Esophagus (tissue), 2 donors: ENCODE results near the gene LAP3. TPM values are rescaled to one million over a fixed set of nuclear protein-coding genes. Genes with fewer than 3 reads are reported as not detected.
A peak's percentile ranks its signal among the peaks of the same experiment; 100 is the strongest.

ENCODE experiments used
- H3K27ac ChIP-seq, 2 donors: one replicate each; pipeline ENCODE4 v1.5.1; 2013; ENCODE audit warnings: low read depth in 2 of 2, mild to moderate bottlenecking in 2 of 2, inconsistent platforms in 1 of 2, low read length in 1 of 2, moderate library complexity in 1 of 2
- H3K27me3 ChIP-seq, 2 donors: one replicate each; pipeline ENCODE4 v1.6.1; 2013; ENCODE audit warnings: low read length in 2 of 2, control low read depth in 1 of 2, mild to moderate bottlenecking in 1 of 2; ENCODE audit not compliant: insufficient read depth in 2 of 2, control insufficient read depth in 1 of 2
- H3K36me3 ChIP-seq, 2 donors: one replicate each; pipeline ENCODE4 v1.6.1; 2013; ENCODE audit warnings: low read length in 1 of 2; ENCODE audit not compliant: control insufficient read depth in 2 of 2, insufficient read depth in 2 of 2
- H3K4me1 ChIP-seq, 2 donors: one replicate each; pipeline ENCODE4 v1.6.1; 2013; ENCODE audit warnings: low read length in 1 of 2; ENCODE audit not compliant: control insufficient read depth in 2 of 2, insufficient read depth in 2 of 2
- H3K4me3 ChIP-seq, 2 donors: one replicate each; pipeline ENCODE4 v1.5.1; 2013; ENCODE audit warnings: low read length in 2 of 2, mild to moderate bottlenecking in 2 of 2, low read depth in 1 of 2, moderate library complexity in 1 of 2
- H3K9me3 ChIP-seq, 2 donors: one replicate each; pipeline ENCODE4 v1.6.1; 2013; ENCODE audit warnings: mild to moderate bottlenecking in 2 of 2, low read depth in 1 of 2, low read length in 1 of 2, moderate library complexity in 1 of 2; ENCODE audit not compliant: control insufficient read depth in 2 of 2, insufficient read depth in 1 of 2
- WGBS, 2 donors: extraction: QIAGEN DNeasy Blood & Tissue Kit; methylation state at CpG; one replicate each; pipeline ENCODE4 v1.1.7; 2013; 5-methylcytosine and 5-hydroxymethylcytosine counted together
- polyA plus RNA-seq, 2 donors: library from polyadenylated mRNA; stranded (reverse); fragments of 200-250 nt; gene quantifications; one replicate each; pipeline ENCODE4 v1.2.3, GENCODE V29; 2013
- donor health status: healthy with polysubstance abuse.
- donor health status: Bipolar disorder and iron deficiency.

LAP3 gene
- polyA plus RNA-seq, 2 donors = 8.2 to 29.8 TPM

- H3K4me3 ChIP-seq = no peak overlapping the region
- no peaks in the 10 kb centered on the region for H3K27me3 ChIP-seq
- H3K36me3 ChIP-seq = peaks cover 3 to 15% of the 10 kb centered on the region in 2 donors
- H3K4me1 ChIP-seq = no peaks in the 10 kb centered on the region
- H3K9me3 ChIP-seq = no peaks in the 10 kb centered on the region
- WGBS, 2 donors = 68 to 70% methylated on average over 3 of the region's 3 CpGs
- H3K27ac ChIP-seq = no peak overlapping the region
These were observed 28.2 kb downstream of the LAP3 start for GRCh38 chr4:17605236-17605635.

DNA sequence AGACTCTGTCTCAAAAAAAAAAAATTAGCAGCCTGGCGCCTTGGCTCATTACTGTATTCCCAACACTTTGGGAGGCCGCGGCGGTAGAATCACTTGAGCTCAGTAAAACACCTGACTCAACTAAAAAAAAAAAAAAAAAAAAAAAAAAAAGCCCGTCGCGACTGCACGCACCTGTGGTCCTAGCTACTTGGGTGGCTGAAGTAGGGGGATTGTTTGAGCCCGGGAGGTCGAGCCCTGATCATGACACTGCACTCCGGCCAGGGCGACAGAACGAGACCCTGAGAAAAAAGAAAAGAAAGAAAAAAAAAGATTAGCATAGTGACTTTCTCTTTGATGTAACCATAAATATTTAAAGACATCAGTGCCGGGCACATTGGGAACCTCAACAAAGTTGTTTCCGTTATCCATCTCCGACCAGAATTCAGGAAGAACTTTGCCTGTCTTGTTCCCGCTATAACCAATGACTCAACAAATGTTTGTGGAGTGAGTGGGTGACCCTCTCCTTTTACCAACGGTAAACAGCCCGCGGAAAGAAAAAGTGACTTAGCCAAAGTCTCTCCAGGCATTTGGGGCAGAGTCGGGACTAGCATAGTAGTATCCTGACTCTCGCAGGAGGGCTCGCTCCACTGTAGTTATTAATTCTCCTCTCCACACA, 36.9 kb downstream of the LAP3 start:
- H3K9me3 ChIP-seq = no peaks in the 10 kb centered on the region
- peaks cover 0 to 5% of the 10 kb centered on the region in 2 donors for H3K36me3 ChIP-seq
- H3K27ac ChIP-seq = peak overlapping the region; percentile 59 to 72
- H3K4me3 ChIP-seq = peak overlapping the region; percentile 75 to 99
- peaks cover 7 to 9% of the 10 kb centered on the region in 2 donors for H3K4me1 ChIP-seq
- no peaks in the 10 kb centered on the region for H3K27me3 ChIP-seq
- WGBS, 2 donors = 1 to 3% methylated on average over 23 of the region's 23 CpGs

DNA sequence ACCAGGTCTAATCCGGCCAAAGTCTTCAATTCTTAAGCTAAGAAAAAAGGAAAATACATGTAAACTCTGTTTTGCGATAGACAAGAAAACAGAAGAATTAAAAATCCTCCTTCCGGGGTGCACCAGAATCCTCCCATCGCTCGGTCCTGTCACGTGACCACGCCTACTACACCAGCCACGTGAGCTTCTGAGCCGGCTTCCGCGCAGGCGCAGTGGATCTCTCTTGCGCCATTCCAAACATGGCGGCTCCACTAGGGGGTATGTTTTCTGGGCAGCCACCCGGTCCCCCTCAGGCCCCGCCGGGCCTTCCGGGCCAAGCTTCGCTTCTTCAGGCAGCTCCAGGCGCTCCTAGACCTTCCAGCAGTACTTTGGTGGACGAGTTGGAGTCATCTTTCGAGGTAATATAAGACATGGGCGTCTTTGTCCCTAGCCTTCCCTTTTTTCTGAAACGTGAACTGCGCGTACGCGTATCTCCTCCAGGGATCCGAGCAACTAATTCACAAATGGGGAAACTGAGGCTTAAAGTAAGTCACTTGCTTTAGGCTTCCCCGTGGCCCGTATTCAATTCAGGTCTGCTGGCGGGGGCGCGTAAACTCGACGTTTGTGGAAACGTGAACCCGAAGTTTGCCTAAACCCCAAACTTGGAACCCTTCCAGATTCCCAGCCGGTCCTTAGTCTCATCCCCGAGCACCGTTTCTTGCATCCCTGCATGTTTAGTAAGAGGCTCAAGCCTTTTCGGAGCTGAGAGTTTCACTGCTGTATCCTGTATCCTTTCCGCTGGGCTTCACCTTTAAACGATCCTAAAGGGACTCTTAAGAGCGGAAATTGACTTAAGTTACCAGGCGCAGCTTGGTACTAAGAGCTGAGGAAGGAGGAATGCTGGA, 37.7 kb downstream of the LAP3 start, which contains the start of gene MED28:
MED28 (plus strand) TSS at position 226 of the 884 bp plus-strand sequence; CDS start at position 240, 14 bp downstream.
- peaks cover 0 to 8% of the 10 kb centered on the region in 2 donors for H3K36me3 ChIP-seq
- H3K27ac ChIP-seq = peak within 1 kb of the TSS; percentile 59 to 91
- 0% methylated on average over 46 of the region's 46 CpGs for WGBS, 2 donors
- H3K9me3 ChIP-seq = no peaks in the 10 kb centered on the region
- H3K27me3 ChIP-seq = no peaks in the 10 kb centered on the region
- peaks cover 7 to 9% of the 10 kb centered on the region in 2 donors for H3K4me1 ChIP-seq
- peak within 1 kb of the TSS; percentile 75 to 99 for H3K4me3 ChIP-seq

DNA sequence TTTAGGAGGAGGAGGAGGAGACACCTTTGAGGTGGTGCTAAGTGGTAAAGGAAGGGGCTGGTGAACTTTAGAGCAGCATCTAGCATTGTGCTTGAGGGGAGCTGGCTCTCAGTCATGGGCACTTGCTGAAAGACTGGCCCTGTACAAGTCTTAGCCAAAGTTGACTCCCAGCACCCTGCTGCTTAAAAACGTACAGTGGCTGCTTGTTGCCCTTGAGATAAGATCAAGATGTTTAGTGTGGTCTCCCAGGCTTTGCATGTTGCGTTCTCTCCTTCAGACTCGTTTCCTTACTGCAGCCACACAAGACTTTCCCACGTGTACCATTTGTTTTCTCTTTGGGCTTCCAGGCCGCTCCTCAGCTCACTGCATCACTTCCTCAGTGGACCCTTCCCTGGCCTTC, 39.3 kb downstream of the LAP3 start:
- Histone ChIP-seq H3K9me3 (no peaks in the 10 kb centered on the region), H3K27me3 (no peaks in the 10 kb centered on the region), H3K4me1 (peaks cover 7 to 9% of the 10 kb centered on the region in 2 donors), H3K36me3 (peaks cover 0 to 10% of the 10 kb centered on the region in 2 donors), H3K4me3 (no peak overlapping the region), H3K27ac (no peak overlapping the region)
- whole genome bisulfite sequencing, 2 donors = 57 to 61% methylated on average over 5 of the region's 5 CpGs

- Histone ChIP-seq H3K27ac (no peak overlapping the region), H3K4me3 (no peak overlapping the region), H3K27me3 (no peaks in the 10 kb centered on the region), H3K4me1 (peaks cover 7 to 9% of the 10 kb centered on the region in 2 donors), H3K36me3 (peaks cover 12 to 25% of the 10 kb centered on the region in 2 donors), H3K9me3 (no peaks in the 10 kb centered on the region)
- WGBS, 2 donors = 28 to 48% methylated on average over 1 of the region's 1 CpG
These were observed 41.9 kb downstream of the LAP3 start for GRCh38 chr4:17618926-17619325.

GRCh38 chr4:17619416-17620105, 42.6 kb downstream of the LAP3 start:
- no peaks in the 10 kb centered on the region for H3K27me3 ChIP-seq
- no peak overlapping the region for H3K4me3 ChIP-seq
- H3K4me1 ChIP-seq = peaks cover 7 to 9% of the 10 kb centered on the region in 2 donors
- H3K27ac ChIP-seq = no peak overlapping the region
- H3K9me3 ChIP-seq = no peaks in the 10 kb centered on the region
- 71 to 82% methylated on average over 7 of the region's 7 CpGs for WGBS, 2 donors
- H3K36me3 ChIP-seq = peaks cover 12 to 27% of the 10 kb centered on the region in 2 donors

DNA sequence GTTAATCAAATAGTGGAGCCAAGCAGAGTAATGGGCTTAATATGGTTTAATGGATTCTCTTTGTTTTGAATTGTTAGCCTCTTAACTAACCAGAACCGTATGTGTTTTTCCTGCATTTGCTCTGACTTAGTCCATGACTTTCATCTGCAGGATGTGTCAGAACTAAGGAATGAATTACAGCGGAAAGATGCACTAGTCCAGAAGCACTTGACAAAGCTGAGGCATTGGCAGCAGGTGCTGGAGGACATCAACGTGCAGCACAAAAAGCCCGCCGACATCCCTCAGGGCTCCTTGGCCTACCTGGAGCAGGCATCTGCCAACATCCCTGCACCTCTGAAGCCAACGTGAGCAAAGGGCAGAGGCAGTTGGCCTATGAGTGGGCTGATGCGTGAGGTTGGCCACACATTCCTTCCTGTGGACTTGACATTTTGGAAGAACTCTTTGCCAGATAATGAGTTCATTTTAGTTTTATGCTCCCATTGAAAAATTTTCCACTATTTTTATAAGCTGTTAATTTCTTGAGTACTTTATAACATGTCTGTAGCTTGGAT, 46.5 kb downstream of the LAP3 start:
- Histone ChIP-seq H3K4me3 (no peak overlapping the region), H3K4me1 (no peaks in the 10 kb centered on the region), H3K27ac (no peak overlapping the region), H3K9me3 (no peaks in the 10 kb centered on the region), H3K36me3 (peaks cover 19 to 39% of the 10 kb centered on the region in 2 donors), H3K27me3 (no peaks in the 10 kb centered on the region)
- 76 to 80% methylated on average over 7 of the region's 7 CpGs for WGBS, 2 donors

DNA sequence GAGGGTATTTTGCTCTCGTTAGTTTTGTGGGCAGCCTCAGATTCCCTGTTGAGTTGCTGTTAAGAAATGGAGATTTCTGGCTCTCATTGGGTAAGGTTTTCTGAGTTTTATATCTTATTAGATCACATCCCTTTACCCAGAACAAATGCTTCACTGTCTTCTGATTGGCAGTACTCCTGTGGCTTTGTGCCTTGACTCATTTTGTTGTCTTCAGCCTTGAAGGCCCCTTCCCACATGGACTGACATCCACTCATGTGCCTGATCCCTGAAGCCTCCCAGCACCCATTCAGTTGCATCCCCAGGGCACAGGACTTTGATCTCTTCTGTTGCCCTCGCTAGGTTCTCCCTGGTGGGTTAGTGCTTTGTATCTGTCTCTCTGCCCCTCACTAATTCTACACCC, 47.8 kb downstream of the LAP3 start:
- Histone ChIP-seq H3K4me1 (no peaks in the 10 kb centered on the region), H3K9me3 (no peaks in the 10 kb centered on the region), H3K4me3 (no peak overlapping the region), H3K27ac (no peak overlapping the region), H3K27me3 (no peaks in the 10 kb centered on the region), H3K36me3 (peaks cover 19 to 39% of the 10 kb centered on the region in 2 donors)
- 69 to 78% methylated on average over 2 of the region's 2 CpGs for WGBS, 2 donors

DNA sequence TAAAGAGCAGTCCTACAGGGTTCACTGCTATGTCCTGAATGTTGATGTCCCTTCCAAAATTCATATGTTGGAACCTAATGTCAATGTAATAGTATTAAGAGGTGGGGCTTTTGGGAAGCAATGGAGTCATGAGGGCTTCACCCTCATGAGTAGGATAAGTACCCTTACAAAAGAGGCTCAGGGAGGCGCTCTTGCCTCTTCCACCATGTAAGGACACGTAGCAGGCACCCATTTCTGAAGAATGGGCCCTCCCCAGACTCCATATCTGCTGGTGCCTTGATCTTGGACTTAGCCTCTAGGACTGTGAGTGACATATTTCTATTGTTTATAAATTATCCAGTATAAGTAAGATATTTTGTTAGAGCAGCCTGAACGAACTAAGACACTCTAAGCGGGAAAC, 53.2 kb downstream of the LAP3 start:
- Histone ChIP-seq H3K9me3 (no peaks in the 10 kb centered on the region), H3K27ac (no peak overlapping the region), H3K4me1 (no peaks in the 10 kb centered on the region), H3K4me3 (no peak overlapping the region), H3K27me3 (no peaks in the 10 kb centered on the region), H3K36me3 (peaks cover 12 to 16% of the 10 kb centered on the region in 2 donors)
- WGBS, 2 donors = 92 to 95% methylated on average over 4 of the region's 4 CpGs
